ENCODE data around the gene PTGIS.

Gene PTGIS

DNA sequence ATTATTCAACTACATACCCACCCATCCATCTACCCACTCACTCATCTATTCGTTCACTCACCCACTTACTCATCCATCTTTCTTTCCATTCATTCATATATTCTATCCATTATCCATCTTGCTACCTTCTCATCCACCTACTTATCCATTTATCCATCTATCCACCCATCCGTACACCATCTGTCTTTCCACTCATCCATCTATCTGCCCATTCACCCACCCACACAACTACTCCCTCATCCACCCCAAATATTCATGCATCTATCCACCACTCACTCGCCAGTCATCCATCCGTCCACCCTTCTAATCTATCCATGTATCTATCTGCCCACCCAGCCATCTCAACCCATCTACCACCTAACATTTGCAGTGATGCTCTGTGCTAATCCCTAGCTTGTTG lies 71.9 kb downstream of the PTGIS start:
- DNase-seq (ENCODE audit: insufficient read length) (no peak), FAIRE-seq (no peak)
- no peak for TF ChIP-seq TAF1 (IDR thresholded peaks at IDR 0.05; ENCODE audit: borderline replicate concordance, low read depth, low read length)
- no peak for TF ChIP-seq POLR2A (IDR thresholded peaks at IDR 0.05; ENCODE audit: low read depth, low read length)
- TF ChIP-seq POLR2AphosphoS5 (IDR thresholded peaks at IDR 0.05; ENCODE audit: low read depth, low read length) = no peak

DNA sequence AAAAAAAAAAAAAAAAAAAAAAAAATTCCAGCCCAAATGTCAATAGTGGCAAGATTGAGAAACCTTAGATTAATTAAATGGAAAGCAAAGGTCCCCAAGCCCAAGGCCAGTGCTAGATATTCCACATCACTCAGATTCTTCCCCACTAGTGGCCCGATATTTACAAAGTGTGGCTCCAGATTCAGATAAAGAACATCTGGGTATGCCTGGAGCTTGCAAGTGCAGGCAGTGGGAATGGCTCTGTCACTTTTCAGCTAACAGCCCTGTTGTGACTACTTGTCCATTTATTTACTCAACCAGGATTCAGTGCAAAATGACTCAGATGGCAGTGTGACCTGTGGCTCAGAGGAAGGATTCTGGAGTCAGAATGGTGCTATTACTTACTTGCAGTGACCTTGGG lies 77.2 kb downstream of the PTGIS start:
- TF ChIP-seq TAF1 (IDR thresholded peaks at IDR 0.05; ENCODE audit: borderline replicate concordance, low read depth, low read length) (no peak), POLR2A (IDR thresholded peaks at IDR 0.05; ENCODE audit: low read depth, low read length) (no peak), POLR2AphosphoS5 (IDR thresholded peaks at IDR 0.05; ENCODE audit: low read depth, low read length) (no peak)
- no peak for FAIRE-seq
- no peak for DNase-seq (ENCODE audit: insufficient read length)

DNA sequence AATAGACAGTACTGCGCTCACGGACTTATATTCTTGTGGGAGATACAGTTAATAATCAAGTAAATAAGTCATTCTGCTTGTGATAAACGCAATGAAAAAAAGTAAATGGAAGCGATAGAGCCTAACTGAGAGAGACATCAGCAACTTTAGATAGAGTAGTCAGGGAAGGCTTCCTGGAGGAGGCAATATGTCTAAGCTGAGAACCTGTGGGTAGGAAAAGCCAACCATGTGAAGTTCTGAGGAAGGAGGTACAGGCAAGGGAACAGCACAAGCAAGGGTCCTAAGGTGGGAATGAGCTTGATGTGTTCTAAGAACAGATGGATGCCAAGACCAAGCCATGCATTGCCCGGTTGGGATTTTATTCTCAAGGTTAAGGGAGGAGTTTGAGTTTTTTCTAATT lies 78.2 kb downstream of the PTGIS start:
- no peak for TF ChIP-seq POLR2AphosphoS5 (IDR thresholded peaks at IDR 0.05; ENCODE audit: low read depth, low read length)
- TF ChIP-seq TAF1 (IDR thresholded peaks at IDR 0.05; ENCODE audit: borderline replicate concordance, low read depth, low read length) = no peak
- no peak for TF ChIP-seq POLR2A (IDR thresholded peaks at IDR 0.05; ENCODE audit: low read depth, low read length)
- no peak for DNase-seq (ENCODE audit: insufficient read length)
- FAIRE-seq = no peak

DNA sequence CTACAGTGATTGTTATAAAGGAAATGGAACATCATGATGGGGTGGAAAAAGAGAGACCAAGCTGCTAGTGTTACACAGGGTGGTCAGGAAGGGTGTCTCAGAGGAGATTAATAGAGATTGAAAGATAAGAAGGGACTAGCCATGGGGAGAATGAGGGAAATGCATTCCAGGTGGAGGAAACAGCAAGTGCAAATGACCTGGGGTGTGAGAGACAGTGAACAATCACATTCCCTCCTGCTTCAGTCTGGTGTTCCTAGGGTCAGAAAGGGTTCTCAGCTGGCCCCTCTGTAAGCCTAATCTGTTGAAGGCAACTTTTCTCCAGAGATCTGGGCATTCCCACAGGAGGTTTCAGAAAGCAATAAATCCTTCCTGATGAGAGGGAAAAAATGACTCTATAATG lies 81.9 kb downstream of the PTGIS start:
- TF ChIP-seq POLR2AphosphoS5 (IDR thresholded peaks at IDR 0.05; ENCODE audit: low read depth, low read length) (no peak), POLR2A (IDR thresholded peaks at IDR 0.05; ENCODE audit: low read depth, low read length) (no peak), TAF1 (IDR thresholded peaks at IDR 0.05; ENCODE audit: borderline replicate concordance, low read depth, low read length) (no peak)
- FAIRE-seq (no peak), DNase-seq (ENCODE audit: insufficient read length) (no peak)

DNA sequence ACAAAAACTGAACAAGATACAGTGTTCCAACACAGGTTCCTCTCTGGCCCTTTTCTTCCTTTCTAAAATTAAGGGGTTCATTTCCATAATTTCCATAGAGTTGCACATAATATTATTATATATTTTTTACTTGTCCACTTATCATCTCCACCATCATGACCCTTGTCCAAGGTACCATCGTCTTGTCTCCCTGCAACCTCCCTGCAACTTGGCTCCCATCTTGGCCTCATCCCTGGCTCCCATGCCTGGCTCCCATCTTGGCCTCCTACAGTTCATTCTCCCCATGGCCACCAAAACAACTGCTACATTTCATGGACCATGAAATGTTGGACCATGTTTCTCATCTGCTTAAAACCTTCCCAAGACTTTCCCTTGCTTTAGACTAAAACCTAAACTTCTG lies 82.4 kb downstream of the PTGIS start:
- TF ChIP-seq POLR2A (IDR thresholded peaks at IDR 0.05; ENCODE audit: low read depth, low read length) (no peak), POLR2AphosphoS5 (IDR thresholded peaks at IDR 0.05; ENCODE audit: low read depth, low read length) (no peak), TAF1 (IDR thresholded peaks at IDR 0.05; ENCODE audit: borderline replicate concordance, low read depth, low read length) (no peak)
- no peak for FAIRE-seq
- DNase-seq (ENCODE audit: insufficient read length) = no peak

DNA sequence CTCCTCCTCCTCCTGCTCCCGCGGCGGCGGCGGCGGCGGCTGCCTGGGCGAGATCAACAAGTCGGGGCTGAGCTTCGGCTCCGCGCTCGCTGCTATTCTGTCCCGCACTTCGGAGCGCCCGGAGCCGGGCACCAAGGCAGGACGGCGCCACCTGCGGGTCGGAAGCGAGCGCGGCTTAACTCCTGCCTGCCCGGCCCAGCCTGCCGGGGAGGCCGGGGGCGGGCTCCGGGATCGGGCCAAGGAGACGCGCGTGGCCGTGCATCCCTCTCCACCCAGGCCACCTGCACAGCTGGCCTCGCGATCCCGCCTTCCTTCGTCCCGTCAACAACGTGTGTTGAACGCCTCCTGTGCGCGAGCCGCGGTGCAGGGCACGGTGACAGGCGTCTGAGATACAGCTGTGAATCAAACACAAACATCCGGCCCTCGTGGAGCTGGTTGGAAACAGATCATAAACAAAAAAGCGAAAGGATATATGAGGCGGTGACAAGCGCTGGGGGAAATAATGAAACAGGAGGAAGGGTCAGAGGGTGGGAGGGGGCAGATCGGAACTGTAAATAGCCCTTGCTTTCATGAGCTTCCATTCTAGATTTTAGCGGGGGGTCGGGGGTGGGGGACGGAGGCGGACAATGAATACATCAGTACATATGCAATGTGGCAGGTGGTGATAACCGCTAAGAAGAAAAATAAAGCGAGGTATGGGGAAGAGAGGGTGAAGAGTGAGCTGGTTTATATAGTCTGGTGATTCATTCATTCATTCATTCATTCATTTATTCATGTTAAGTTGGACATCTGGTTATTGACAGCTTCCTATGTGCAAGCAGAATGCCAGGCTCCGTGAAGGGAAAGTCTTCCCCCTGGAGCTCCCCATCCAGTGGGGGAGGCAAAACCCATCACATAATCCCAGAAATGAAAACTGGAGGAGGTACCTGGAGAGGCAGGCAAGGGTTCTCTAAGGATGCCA lies 83.5 kb downstream of the PTGIS start:
- DNase-seq (ENCODE audit: insufficient read length) (peak; percentile 73), FAIRE-seq (no peak)
- TF ChIP-seq TAF1 (IDR thresholded peaks at IDR 0.05; ENCODE audit: borderline replicate concordance, low read depth, low read length) (no peak), POLR2AphosphoS5 (IDR thresholded peaks at IDR 0.05; ENCODE audit: low read depth, low read length) (no peak), POLR2A (IDR thresholded peaks at IDR 0.05; ENCODE audit: low read depth, low read length) (no peak)

DNA sequence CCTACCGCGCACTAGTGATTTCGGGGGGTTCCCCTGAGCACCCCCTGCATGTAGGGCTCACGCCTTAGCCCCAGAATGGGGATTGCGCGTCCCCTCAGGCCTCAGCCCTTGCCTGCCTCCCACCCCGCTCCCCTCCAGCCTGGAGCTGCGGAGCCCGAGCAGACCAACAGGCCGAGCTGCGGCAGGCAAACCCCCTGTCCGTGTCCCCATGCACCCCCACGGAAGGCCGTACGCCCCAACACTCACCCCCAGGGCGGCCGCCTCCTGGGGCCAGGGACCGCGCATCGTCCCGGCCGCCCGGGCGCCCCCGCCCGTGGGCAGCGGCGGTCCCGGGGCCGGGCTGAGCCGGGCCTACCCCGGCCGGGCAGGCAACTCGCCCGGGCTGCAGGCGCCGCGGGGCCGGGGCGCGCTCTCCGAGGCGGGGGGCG lies 84.2 kb downstream of the PTGIS start:
- FAIRE-seq (no peak), DNase-seq (ENCODE audit: insufficient read length) (no peak)

DNA sequence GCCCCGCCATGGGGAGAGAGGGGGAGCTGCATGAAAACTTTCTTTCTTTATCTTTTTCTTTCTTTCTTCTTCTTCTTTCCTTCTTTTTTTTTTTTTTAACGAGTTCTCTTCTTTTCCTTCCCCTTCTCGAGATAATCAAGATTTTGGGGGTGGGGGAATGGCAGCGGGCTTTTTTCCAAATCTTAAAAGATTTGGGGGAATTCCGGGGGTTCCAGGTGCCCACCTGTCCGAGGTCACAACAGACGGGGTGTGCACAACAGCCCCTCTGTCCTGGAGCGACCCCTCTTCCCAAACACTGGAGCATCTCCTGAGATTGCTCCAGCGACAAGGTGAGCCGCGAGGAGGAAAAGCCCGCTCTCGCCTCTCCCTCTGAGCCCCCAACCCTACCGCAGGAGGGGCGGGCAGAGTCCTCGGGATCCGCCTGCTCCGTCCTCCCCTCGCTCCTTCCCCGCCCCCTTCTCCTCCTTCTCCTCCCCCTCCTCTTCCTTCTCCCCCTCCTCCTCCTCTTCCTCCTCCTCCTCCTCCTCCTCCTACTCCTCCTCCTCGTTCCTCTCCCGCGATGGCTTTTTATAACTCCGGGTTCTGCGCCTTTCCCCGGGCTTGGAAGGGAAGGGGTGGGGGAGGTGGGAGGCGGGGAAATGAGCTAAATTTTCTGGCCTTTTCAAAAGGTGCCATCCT lies 84.8 kb downstream of the PTGIS start:
- no peak for TF ChIP-seq POLR2AphosphoS5 (IDR thresholded peaks at IDR 0.05; ENCODE audit: low read depth, low read length)
- FAIRE-seq (no peak), DNase-seq (ENCODE audit: insufficient read length) (no peak)

More for the DNA sequence above, 84.2 kb downstream of the PTGIS start:
- no peak for TF ChIP-seq TAF1 (IDR thresholded peaks at IDR 0.05; ENCODE audit: borderline replicate concordance, low read depth, low read length)
- no peak for TF ChIP-seq POLR2A (IDR thresholded peaks at IDR 0.05; ENCODE audit: low read depth, low read length)

DNA sequence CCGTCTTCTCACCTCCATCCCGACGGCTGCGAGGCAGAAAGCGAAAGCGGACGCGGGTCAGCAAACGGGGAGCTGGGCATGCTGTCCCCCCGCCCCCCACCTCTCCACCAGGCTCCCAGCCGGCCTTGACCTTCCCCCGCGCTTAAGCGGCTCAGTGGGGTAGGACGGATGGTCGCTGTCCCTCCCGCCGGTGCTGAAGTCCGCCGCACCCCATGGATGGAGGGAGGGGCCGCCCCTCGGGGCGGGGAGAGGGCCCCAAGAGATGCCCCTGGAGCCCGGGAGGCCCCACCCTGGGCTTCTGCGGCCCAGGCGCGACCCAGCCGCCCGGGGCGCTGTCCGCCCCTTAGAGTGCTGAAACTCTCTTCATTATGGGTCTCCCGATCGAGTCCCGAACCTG lies 85.3 kb downstream of the PTGIS start, which contains the start of gene KCNB1:
KCNB1 (minus strand) TSS at position 48 of the 397 bp plus-strand sequence. CDS start 188 bp downstream, outside the sequence.
- DNase-seq (ENCODE audit: insufficient read length) (peak; percentile 36), FAIRE-seq (no peak)
- no peak for TF ChIP-seq POLR2A (IDR thresholded peaks at IDR 0.05; ENCODE audit: low read depth, low read length)
- no peak for TF ChIP-seq TAF1 (IDR thresholded peaks at IDR 0.05; ENCODE audit: borderline replicate concordance, low read depth, low read length)
- no peak for TF ChIP-seq POLR2AphosphoS5 (IDR thresholded peaks at IDR 0.05; ENCODE audit: low read depth, low read length)

DNA sequence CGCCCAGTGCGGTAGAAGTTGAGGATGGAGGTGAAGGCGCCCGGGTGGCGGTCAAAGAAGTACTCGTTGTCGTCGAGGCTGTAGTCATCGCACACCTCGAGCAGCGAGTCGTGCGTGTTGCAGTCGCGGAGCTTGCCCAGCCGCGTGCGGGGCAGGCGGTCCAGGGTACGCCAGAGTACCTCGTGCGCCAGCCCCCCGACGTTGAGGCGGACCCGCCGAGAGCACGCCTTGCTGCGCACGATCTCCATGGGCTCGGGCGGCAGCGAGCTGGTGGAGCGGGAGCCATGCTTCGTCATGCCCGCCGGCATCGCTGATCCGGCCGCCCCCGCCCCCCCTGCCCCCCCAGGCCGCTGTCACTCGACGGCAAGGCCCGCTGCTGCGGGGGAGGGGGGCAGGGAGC lies 85.8 kb downstream of the PTGIS start:
- DNase-seq (ENCODE audit: insufficient read length) = no peak
- no peak for FAIRE-seq
- no peak for TF ChIP-seq TAF1 (IDR thresholded peaks at IDR 0.05; ENCODE audit: borderline replicate concordance, low read depth, low read length)
- TF ChIP-seq POLR2AphosphoS5 (IDR thresholded peaks at IDR 0.05; ENCODE audit: low read depth, low read length) = no peak
- TF ChIP-seq POLR2A (IDR thresholded peaks at IDR 0.05; ENCODE audit: low read depth, low read length) = no peak

DNA sequence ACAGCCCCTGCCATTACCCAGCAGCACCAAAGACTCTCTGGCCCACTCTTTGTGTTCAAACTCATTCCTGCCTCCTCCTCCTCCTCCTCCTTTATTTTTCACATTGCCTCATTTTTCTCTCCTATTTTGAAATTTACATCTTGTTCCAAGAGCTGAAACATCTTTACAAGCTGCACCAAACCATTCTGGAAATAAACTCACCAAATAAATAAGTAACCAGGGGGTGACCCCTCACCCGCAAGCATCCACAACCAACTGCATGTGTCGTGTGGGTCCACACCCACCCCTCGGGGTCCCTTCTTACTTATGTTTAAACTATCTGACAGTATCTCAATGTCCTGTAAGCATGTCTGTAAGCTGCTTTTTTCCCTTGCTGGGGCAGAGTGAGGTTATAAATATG lies 86.8 kb downstream of the PTGIS start:
- DNase-seq (ENCODE audit: insufficient read length) (no peak), FAIRE-seq (no peak)
- TF ChIP-seq POLR2A (IDR thresholded peaks at IDR 0.05; ENCODE audit: low read depth, low read length) = no peak
- no peak for TF ChIP-seq TAF1 (IDR thresholded peaks at IDR 0.05; ENCODE audit: borderline replicate concordance, low read depth, low read length)
- no peak for TF ChIP-seq POLR2AphosphoS5 (IDR thresholded peaks at IDR 0.05; ENCODE audit: low read depth, low read length)

DNA sequence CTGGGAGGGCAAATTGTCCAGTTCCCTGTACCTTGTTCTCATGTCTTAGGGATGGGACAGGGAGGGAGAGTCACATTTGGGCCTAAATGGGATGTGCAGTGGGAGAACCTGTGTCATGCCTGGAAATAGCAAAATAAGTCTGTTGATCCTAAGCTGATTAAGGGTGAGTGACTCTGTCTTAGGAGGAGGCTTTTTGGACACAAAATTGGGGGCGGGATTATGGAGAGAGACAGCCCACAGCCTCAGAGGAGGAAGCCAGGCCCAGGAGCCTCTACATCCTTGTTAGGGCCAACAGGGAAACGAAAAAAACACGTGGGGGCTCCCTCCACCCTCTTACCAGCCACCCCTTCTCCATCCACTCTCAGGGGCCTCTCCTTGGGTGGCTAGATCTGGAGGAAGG lies 87.7 kb downstream of the PTGIS start:
- DNase-seq (ENCODE audit: insufficient read length) (no peak), FAIRE-seq (no peak)
- no peak for TF ChIP-seq TAF1 (IDR thresholded peaks at IDR 0.05; ENCODE audit: borderline replicate concordance, low read depth, low read length)
- no peak for TF ChIP-seq POLR2A (IDR thresholded peaks at IDR 0.05; ENCODE audit: low read depth, low read length)
- TF ChIP-seq POLR2AphosphoS5 (IDR thresholded peaks at IDR 0.05; ENCODE audit: low read depth, low read length) = no peak
